IPS-20b (cell line): ENCODE data around the gene GALNTL6.

ENCODE experiments used
- H3K27ac ChIP-seq: one replicate; pipeline ENCODE4 v1.5.1; 2013; ENCODE audit warnings: low read length
- H3K27me3 ChIP-seq: 2 replicates; pipeline ENCODE4 v1.6.1; 2013; ENCODE audit warnings: mild to moderate bottlenecking, low read length, inconsistent platforms; ENCODE audit not compliant: insufficient read depth
- H3K36me3 ChIP-seq: 2 replicates; pipeline ENCODE4 v1.6.1; 2013; ENCODE audit warnings: low read depth, mild to moderate bottlenecking, inconsistent platforms, low read length, moderate library complexity; ENCODE audit not compliant: insufficient read depth
- H3K4me1 ChIP-seq: 2 replicates; pipeline ENCODE4 v1.6.1; 2013; ENCODE audit warnings: mild to moderate bottlenecking, control low read depth, inconsistent platforms, low read length, moderate library complexity; ENCODE audit not compliant: insufficient read depth
- H3K4me3 ChIP-seq: 2 replicates; pipeline ENCODE4 v1.5.1; 2013; ENCODE audit warnings: mild to moderate bottlenecking, low read length, inconsistent platforms
- H3K9ac ChIP-seq: 2 replicates; pipeline ENCODE4 v1.6.1; 2013; ENCODE audit warnings: low read depth, mild to moderate bottlenecking, inconsistent platforms, low read length, moderate library complexity
- H3K9me3 ChIP-seq: 2 replicates; pipeline ENCODE4 v1.6.1; 2013; ENCODE audit warnings: mild to moderate bottlenecking, low read depth, low read length, inconsistent platforms; ENCODE audit not compliant: insufficient read depth

GALNTL6 gene

GRCh38 chr4:172125443-172125842 is 312.2 kb downstream of the GALNTL6 start:
- H3K9me3 ChIP-seq: no peaks in the 10 kb centered on the region
- H3K27ac ChIP-seq: no peak overlapping the region
- no peaks in the 10 kb centered on the region for H3K36me3 ChIP-seq
- no peaks in the 10 kb centered on the region for H3K4me1 ChIP-seq
- no peak overlapping the region for H3K4me3 ChIP-seq
- no peaks in the 10 kb centered on the region for H3K27me3 ChIP-seq
- no peak overlapping the region for H3K9ac ChIP-seq

DNA sequence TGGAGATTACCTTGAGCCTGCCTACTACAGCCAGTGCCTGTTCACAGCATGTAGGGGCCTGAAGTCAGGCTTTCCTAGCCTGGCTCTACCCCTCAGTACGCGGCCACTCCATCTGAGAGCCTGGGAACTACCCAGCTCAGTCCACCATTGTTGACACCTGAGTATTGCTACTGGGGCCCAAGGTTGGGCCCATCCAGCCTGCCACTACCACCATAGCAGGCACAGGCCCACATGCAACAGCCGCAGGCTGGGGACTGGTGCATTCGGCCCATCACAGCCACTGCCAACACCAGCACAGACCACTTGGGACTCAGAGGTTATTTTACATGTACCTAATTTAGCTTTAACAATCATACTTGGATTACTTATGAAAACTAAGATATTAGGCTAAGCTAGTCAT is 314.0 kb downstream of the GALNTL6 start:
- Histone ChIP-seq H3K4me1 (no peaks in the 10 kb centered on the region), H3K9ac (no peak overlapping the region), H3K27ac (no peak overlapping the region), H3K9me3 (no peaks in the 10 kb centered on the region), H3K4me3 (no peak overlapping the region), H3K27me3 (no peaks in the 10 kb centered on the region), H3K36me3 (no peaks in the 10 kb centered on the region)

DNA sequence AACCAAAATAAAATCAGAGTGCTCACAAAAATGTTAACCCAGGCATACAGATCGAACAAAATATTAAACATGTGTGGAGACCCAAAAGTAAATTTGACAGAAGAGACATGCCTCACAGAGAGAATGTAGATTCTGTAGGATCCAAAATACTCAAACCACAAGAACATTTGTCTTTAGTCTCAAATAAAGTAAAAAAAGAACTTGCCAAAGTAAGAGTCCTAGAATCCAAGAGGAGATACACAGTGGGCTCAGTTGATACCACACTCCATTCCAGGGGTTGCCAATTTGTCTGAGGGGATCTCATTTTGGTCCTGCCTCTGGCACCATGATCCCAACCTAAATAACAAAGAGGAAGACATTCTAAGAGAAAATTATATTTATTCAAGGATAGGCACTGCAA is 316.4 kb downstream of the GALNTL6 start:
- Histone ChIP-seq H3K9ac (no peak overlapping the region), H3K4me3 (no peak overlapping the region), H3K36me3 (no peaks in the 10 kb centered on the region), H3K27ac (no peak overlapping the region), H3K4me1 (no peaks in the 10 kb centered on the region), H3K9me3 (no peaks in the 10 kb centered on the region), H3K27me3 (no peaks in the 10 kb centered on the region)

DNA sequence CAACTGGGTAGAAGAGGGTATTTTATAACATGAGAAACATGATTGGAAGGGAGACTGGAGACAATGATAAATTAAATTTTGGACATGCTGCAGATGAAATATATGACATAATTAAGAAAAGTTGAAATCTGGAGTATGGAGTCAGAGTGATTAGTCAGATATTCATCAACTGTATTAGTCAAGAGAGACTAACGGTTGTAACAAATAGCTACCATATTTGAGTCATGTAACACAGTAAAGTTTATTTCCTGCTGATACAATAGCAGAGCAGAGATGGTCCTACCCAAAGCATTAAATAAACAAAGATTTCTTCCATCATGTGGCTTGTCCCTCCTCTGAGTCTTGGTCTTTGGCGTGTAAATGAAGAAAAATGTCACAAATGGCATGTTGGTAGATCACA is 321.3 kb downstream of the GALNTL6 start:
- H3K9ac ChIP-seq: no peak overlapping the region
- no peaks in the 10 kb centered on the region for H3K27me3 ChIP-seq
- no peak overlapping the region for H3K4me3 ChIP-seq
- no peaks in the 10 kb centered on the region for H3K4me1 ChIP-seq
- H3K9me3 ChIP-seq: no peaks in the 10 kb centered on the region
- no peak overlapping the region for H3K27ac ChIP-seq
- no peaks in the 10 kb centered on the region for H3K36me3 ChIP-seq

- Histone ChIP-seq H3K36me3 (no peaks in the 10 kb centered on the region), H3K9me3 (no peaks in the 10 kb centered on the region), H3K4me3 (no peak overlapping the region), H3K27me3 (no peaks in the 10 kb centered on the region), H3K9ac (no peak overlapping the region), H3K4me1 (no peaks in the 10 kb centered on the region), H3K27ac (no peak overlapping the region)
Observed at GRCh38 chr4:172141025-172141424, 327.8 kb downstream of the GALNTL6 start.

GRCh38 chr4:172142281-172142741 is 329.1 kb downstream of the GALNTL6 start:
- Histone ChIP-seq H3K27me3 (no peaks in the 10 kb centered on the region), H3K9ac (no peak overlapping the region), H3K4me1 (no peaks in the 10 kb centered on the region), H3K9me3 (no peaks in the 10 kb centered on the region), H3K36me3 (no peaks in the 10 kb centered on the region), H3K27ac (no peak overlapping the region), H3K4me3 (no peak overlapping the region)

DNA sequence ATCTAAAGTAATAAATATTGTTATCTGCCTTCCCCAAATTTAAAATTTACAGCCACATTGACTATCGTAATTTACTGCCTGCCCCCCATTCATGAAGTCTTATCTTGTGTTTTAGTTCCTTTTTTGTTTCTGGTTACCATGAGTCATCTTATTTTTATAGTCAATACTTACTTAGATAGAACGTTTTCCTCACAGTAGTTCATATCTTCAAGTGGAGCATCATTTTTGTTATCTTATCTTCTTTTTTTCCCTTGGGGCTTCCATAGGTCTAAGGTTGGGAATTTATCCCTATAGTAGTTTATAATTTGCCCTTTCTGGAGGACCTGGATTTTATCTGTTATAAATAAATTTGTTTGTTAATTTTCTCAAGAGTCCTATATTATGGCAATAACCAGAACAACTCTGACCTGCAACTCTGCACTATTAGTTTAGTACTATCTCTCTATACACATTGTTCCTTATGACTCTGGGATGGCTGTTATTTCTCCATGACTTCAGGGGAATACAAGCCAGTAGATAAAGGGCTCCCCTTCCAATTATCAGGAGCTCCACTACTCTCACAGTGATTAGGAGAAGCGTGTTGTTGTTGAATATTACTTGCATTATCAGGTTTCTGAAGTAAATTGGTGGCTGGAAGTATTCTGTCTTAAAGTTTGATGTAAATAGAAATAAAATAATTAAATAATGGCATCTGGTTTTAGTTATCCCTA is 330.6 kb downstream of the GALNTL6 start:
- Histone ChIP-seq H3K9me3 (no peaks in the 10 kb centered on the region), H3K27ac (no peak overlapping the region), H3K4me1 (no peaks in the 10 kb centered on the region), H3K4me3 (no peak overlapping the region), H3K27me3 (no peaks in the 10 kb centered on the region), H3K36me3 (no peaks in the 10 kb centered on the region), H3K9ac (no peak overlapping the region)

DNA sequence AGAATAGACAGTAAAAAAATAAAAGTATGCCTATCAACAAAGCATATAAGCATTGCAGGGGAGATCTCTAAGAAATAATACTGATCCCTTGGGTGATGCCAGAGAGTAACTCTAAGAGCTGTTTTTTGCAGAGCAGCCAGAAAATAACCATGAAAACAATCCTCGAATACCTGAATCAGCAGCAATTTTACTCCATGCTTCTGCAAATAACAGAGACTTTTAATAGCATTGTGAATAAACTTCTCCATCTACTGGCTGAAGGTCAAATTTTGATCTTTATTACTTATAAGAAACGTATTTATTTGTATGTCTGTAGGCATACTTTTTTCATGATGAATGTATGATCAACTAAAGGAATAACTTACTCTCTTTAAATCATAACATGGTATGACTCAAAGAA is 334.5 kb downstream of the GALNTL6 start:
- Histone ChIP-seq H3K9ac (no peak overlapping the region), H3K36me3 (no peaks in the 10 kb centered on the region), H3K27ac (no peak overlapping the region), H3K27me3 (no peaks in the 10 kb centered on the region), H3K4me1 (no peaks in the 10 kb centered on the region), H3K4me3 (no peak overlapping the region), H3K9me3 (no peaks in the 10 kb centered on the region)

DNA sequence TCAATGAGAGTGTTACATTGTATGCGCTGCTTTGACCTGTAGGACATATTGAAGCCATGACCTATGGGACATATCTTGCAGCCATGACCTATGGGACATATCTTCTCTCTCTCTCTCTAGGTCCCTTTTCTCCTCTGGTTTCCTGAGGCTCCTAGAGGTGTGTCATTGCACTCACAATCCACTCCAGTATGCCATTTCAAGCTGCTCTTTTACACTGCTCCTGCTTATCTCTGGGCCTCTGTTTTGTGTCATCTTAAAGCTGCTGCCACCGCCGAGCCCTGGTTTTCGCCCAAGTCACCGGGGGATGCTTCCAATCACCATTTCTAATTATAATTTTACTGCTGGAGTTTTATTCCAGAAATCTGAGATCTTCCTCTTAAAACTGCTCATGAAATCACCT is 336.1 kb downstream of the GALNTL6 start:
- H3K36me3 ChIP-seq: no peaks in the 10 kb centered on the region
- H3K27me3 ChIP-seq: no peaks in the 10 kb centered on the region
- no peak overlapping the region for H3K4me3 ChIP-seq
- no peaks in the 10 kb centered on the region for H3K4me1 ChIP-seq
- no peak overlapping the region for H3K27ac ChIP-seq
- H3K9ac ChIP-seq: no peak overlapping the region
- H3K9me3 ChIP-seq: no peaks in the 10 kb centered on the region

- Histone ChIP-seq H3K4me1 (no peaks in the 10 kb centered on the region), H3K9me3 (no peaks in the 10 kb centered on the region), H3K4me3 (no peak overlapping the region), H3K27me3 (no peaks in the 10 kb centered on the region), H3K9ac (no peak overlapping the region), H3K36me3 (no peaks in the 10 kb centered on the region), H3K27ac (no peak overlapping the region)
Observed at GRCh38 chr4:172152284-172152683, 339.1 kb downstream of the GALNTL6 start.

- no peaks in the 10 kb centered on the region for H3K36me3 ChIP-seq
- no peaks in the 10 kb centered on the region for H3K27me3 ChIP-seq
- H3K4me3 ChIP-seq: no peak overlapping the region
- no peaks in the 10 kb centered on the region for H3K4me1 ChIP-seq
- no peak overlapping the region for H3K27ac ChIP-seq
- H3K9ac ChIP-seq: no peak overlapping the region
- no peaks in the 10 kb centered on the region for H3K9me3 ChIP-seq
Observed at GRCh38 chr4:172153719-172154118, 340.5 kb downstream of the GALNTL6 start.

- no peaks in the 10 kb centered on the region for H3K9me3 ChIP-seq
- no peak overlapping the region for H3K9ac ChIP-seq
- H3K4me1 ChIP-seq: no peaks in the 10 kb centered on the region
- no peaks in the 10 kb centered on the region for H3K27me3 ChIP-seq
- H3K27ac ChIP-seq: no peak overlapping the region
- no peaks in the 10 kb centered on the region for H3K36me3 ChIP-seq
- no peak overlapping the region for H3K4me3 ChIP-seq
Observed at GRCh38 chr4:172155838-172156345, 342.7 kb downstream of the GALNTL6 start.
